Psoas muscle (tissue), 8 donors: ENCODE results near the gene MEFV. TPM values are rescaled to one million over a fixed set of nuclear protein-coding genes. Genes with fewer than 3 reads are reported as not detected.

ENCODE experiments used
- ATAC-seq, 4 donors: fragments of 200-7000 bp; cut with Tn5 transposase; one replicate each; pipeline ENCODE4 v1.9.1; 2020; ENCODE audit warnings: moderate library complexity in 3 of 4, mild to moderate bottlenecking in 2 of 4
- DNase-seq, 2 donors: peaks; one replicate each; pipeline ENCODE4 v3.0.0-alpha.2; 2020
- H3K27ac ChIP-seq: fragments of 200-600 bp; one replicate; pipeline ENCODE4 v1.8.0; 2022
- H3K27me3 ChIP-seq, 3 donors: fragments of 200-600 bp in 1 of 3; one replicate each; pipeline versions ENCODE4 v1.6.1 to v1.8.0; 2013 to 2022; ENCODE audit warnings: low read length in 2 of 3, mild to moderate bottlenecking in 2 of 3, moderate library complexity in 1 of 3; ENCODE audit not compliant: insufficient read depth in 3 of 3
- H3K36me3 ChIP-seq, 2 donors: fragments of 200-600 bp in 1 of 2; one replicate each; pipeline versions ENCODE4 v1.6.1 to v1.8.0; 2013 to 2022; ENCODE audit warnings: low read depth in 1 of 2, mild to moderate bottlenecking in 1 of 2, moderate library complexity in 1 of 2; ENCODE audit not compliant: insufficient read depth in 1 of 2
- H3K4me1 ChIP-seq: fragments of 200-600 bp; one replicate; pipeline ENCODE4 v1.8.0; 2022
- H3K4me3 ChIP-seq: fragments of 200-600 bp; one replicate; pipeline ENCODE4 v1.8.0; 2022; ENCODE audit warnings: mild to moderate bottlenecking
- H3K9me3 ChIP-seq: fragments of 200-600 bp; one replicate; pipeline ENCODE4 v1.8.0; 2022
- CTCF ChIP-seq: fragments of 200-600 bp; IDR thresholded peaks from one replicate; pipeline ENCODE4 v1.8.0; 2022; ENCODE audit warnings: antibody characterized with exemption
- WGBS, 3 donors: extraction: QIAGEN DNeasy Blood & Tissue Kit; methylation state at CpG; one replicate each; pipeline versions ENCODE4 v1.1.6 to v1.1.7; 2013; 5-methylcytosine and 5-hydroxymethylcytosine counted together
- intact Hi-C, 2 donors: fragments of 100-400 bp; cut with DNase I; formaldehyde crosslinking; loops; one replicate each; pipeline versions ENCODE4 v1.11.0 to v1.14.2; 2022
- polyA plus RNA-seq, 3 donors: library from polyadenylated mRNA; stranded (reverse); fragments of 200-250 nt; gene quantifications; one replicate each; pipeline ENCODE4 v1.2.3, GENCODE V29; 2013
- total RNA-seq, 4 donors: library from RNA; stranded (reverse); fragmentation: NEBNext Ultra II Directional in 2 of 4; extraction: Animal tissue kit (Norgen Biotek cat#: 25700) in 2 of 4; gene quantifications; one replicate each; pipeline versions ENCODE4 v1.2.1 to v1.2.4, GENCODE V29; 2021 to 2023
- donor health status: healthy with polysubstance abuse.
- donor health status: DM: no; HTN: no; CAD: no; lungs with moderate emphysema.
- donor health status: Bipolar disorder and iron deficiency.
- donor health status: healthy.
- donor health status: DM: yes; HTN: yes; CAD: no.
- donor health status: DM: no; HTN: no; CAD: no.
- donor health status: DM: no; HTN: no; CAD: no.
- donor health status: DM: yes; HTN: yes; CAD: no.

The MEFV gene
- total and polyA plus RNA-seq, 7 donors = 0.07 to 0.81 (median 0.24) TPM

GRCh38 chr16:3264137-3265036 lies 8.0 kb upstream of the MEFV start:
- H3K27me3 ChIP-seq = no peaks in the 10 kb centered on the region
- H3K4me3 ChIP-seq = peak overlapping the region; percentile 80
- DNase-seq = peak; percentile 98
- no peaks in the 10 kb centered on the region for H3K9me3 ChIP-seq
- peaks cover 0 to 18% of the 10 kb centered on the region in 2 donors for H3K36me3 ChIP-seq
- ATAC-seq = peak; percentile 97 to 98 (median 97)
- H3K27ac ChIP-seq = peak overlapping the region; percentile 95
- H3K4me1 ChIP-seq = peaks cover 3% of the 10 kb centered on the region
- WGBS, 3 donors = 1 to 2% (median 2%) methylated on average over 72 to 77 of the region's 77 CpGs
- peak; percentile 5 for TF ChIP-seq CTCF
- intact Hi-C loops = loop anchor here (1.0 to 10.0 kb wide), 3 partner anchors 18 to 230 kb away; partner anchors contain the start of genes ZNF263 (in 2 of the 2) and C16orf90 (in 1 of the 2)

GRCh38 chr16:3262517-3262916 lies 6.1 kb upstream of the MEFV start:
- WGBS, 3 donors = 94 to 96% (median 94%) methylated on average over 4 of the region's 4 CpGs
- ATAC-seq = no peak
- TF ChIP-seq CTCF = no peak
- H3K9me3 ChIP-seq = no peaks in the 10 kb centered on the region
- H3K36me3 ChIP-seq = peaks cover 0 to 8% of the 10 kb centered on the region in 2 donors
- H3K4me3 ChIP-seq = no peak overlapping the region
- H3K27me3 ChIP-seq = no peaks in the 10 kb centered on the region
- H3K27ac ChIP-seq = no peak overlapping the region
- peaks cover 3% of the 10 kb centered on the region for H3K4me1 ChIP-seq
- intact Hi-C loops = loop anchor here in 1 of 2 donors (10.0 kb wide), 1 partner anchor 232 kb away; the partner anchor contains the start of gene C16orf90
- no peak for DNase-seq

- H3K9me3 ChIP-seq = no peaks in the 10 kb centered on the region
- H3K4me1 ChIP-seq = peaks cover 3% of the 10 kb centered on the region
- peaks cover 0 to 10% (median 3%) of the 10 kb centered on the region in 3 donors for H3K27me3 ChIP-seq
- 81 to 86% (median 84%) methylated on average over 8 of the region's 8 CpGs for WGBS, 3 donors
- DNase-seq = no peak
- TF ChIP-seq CTCF = no peak
- intact Hi-C loops = loop anchor here in 1 of 2 donors (10.0 kb wide), 1 partner anchor 235 kb away; the partner anchor contains the start of gene C16orf90
- ATAC-seq = no peak
- H3K36me3 ChIP-seq = no peaks in the 10 kb centered on the region
- H3K27ac ChIP-seq = no peak overlapping the region
- no peak overlapping the region for H3K4me3 ChIP-seq
These were observed 3.4 kb upstream of the MEFV start for GRCh38 chr16:3259836-3260235.

- Histone ChIP-seq H3K36me3 (no peaks in the 10 kb centered on the region), H3K4me1 (no peaks in the 10 kb centered on the region), H3K4me3 (no peak overlapping the region), H3K27me3 (peaks cover 0 to 10% (median 9%) of the 10 kb centered on the region in 3 donors), H3K9me3 (no peaks in the 10 kb centered on the region), H3K27ac (no peak overlapping the region)
- ATAC-seq = no peak
- no peak for DNase-seq
- 36 to 46% (median 42%) methylated on average over 9 of the region's 9 CpGs for WGBS, 3 donors
- TF ChIP-seq CTCF = no peak
- intact Hi-C loops = no loop called here
These were observed 533 bp upstream of the MEFV start for GRCh38 chr16:3256866-3257465.
